Measurements from ENCODE around the gene NRCAM.

NRCAM gene

GRCh38 chr7:108193594-108194498 lies 262.4 kb downstream of the NRCAM start:
- H3K4me3 ChIP-seq (ENCODE audit: low read depth, low read length) = no peak overlapping the region
- H3K9ac ChIP-seq = peak overlapping the region; percentile 34
- peak overlapping the region; percentile 97 for H3K27ac ChIP-seq
- peak overlapping the region; percentile 52 for H3K4me2 ChIP-seq (ENCODE audit: low read length)
- TF ChIP-seq, protein P1, sequence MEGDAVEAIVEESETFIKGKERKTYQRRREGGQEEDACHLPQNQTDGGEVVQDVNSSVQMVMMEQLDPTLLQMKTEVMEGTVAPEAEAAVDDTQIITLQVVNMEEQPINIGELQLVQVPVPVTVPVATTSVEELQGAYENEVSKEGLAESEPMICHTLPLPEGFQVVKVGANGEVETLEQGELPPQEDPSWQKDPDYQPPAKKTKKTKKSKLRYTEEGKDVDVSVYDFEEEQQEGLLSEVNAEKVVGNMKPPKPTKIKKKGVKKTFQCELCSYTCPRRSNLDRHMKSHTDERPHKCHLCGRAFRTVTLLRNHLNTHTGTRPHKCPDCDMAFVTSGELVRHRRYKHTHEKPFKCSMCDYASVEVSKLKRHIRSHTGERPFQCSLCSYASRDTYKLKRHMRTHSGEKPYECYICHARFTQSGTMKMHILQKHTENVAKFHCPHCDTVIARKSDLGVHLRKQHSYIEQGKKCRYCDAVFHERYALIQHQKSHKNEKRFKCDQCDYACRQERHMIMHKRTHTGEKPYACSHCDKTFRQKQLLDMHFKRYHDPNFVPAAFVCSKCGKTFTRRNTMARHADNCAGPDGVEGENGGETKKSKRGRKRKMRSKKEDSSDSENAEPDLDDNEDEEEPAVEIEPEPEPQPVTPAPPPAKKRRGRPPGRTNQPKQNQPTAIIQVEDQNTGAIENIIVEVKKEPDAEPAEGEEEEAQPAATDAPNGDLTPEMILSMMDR (IDR thresholded peaks at IDR 0.05) = no peak
- no peaks in the 10 kb centered on the region for H3K36me3 ChIP-seq (ENCODE audit: control insufficient read depth, insufficient read depth, low read length)
- H2AFZ ChIP-seq = peak overlapping the region; percentile 75
- H3K9me3 ChIP-seq (ENCODE audit: control insufficient read depth, low read length) = no peaks in the 10 kb centered on the region
- peaks cover 22% of the 10 kb centered on the region for H3K4me1 ChIP-seq
- H3K27me3 ChIP-seq (ENCODE audit: control insufficient read depth, insufficient read depth, low read length) = no peaks in the 10 kb centered on the region
- H3K79me2 ChIP-seq = no peaks in the 10 kb centered on the region

- no peak overlapping the region for H3K4me3 ChIP-seq (ENCODE audit: low read depth, low read length)
- no peaks in the 10 kb centered on the region for H3K9me3 ChIP-seq (ENCODE audit: control insufficient read depth, low read length)
- H3K4me1 ChIP-seq = peaks cover 22% of the 10 kb centered on the region
- no peaks in the 10 kb centered on the region for H3K27me3 ChIP-seq (ENCODE audit: control insufficient read depth, insufficient read depth, low read length)
- TF ChIP-seq, protein P1 (IDR thresholded peaks at IDR 0.05) = no peak
- no peaks in the 10 kb centered on the region for H3K36me3 ChIP-seq (ENCODE audit: control insufficient read depth, insufficient read depth, low read length)
- H2AFZ ChIP-seq = no peak overlapping the region
- H3K4me2 ChIP-seq (ENCODE audit: low read length) = no peak overlapping the region
- H3K27ac ChIP-seq = no peak overlapping the region
- H3K9ac ChIP-seq = no peak overlapping the region
- no peaks in the 10 kb centered on the region for H3K79me2 ChIP-seq
Observed at GRCh38 chr7:108190891-108191290, 265.3 kb downstream of the NRCAM start.

- TF ChIP-seq, protein P1 (IDR thresholded peaks at IDR 0.05) = no peak
Observed at GRCh38 chr7:108189733-108190388, 266.4 kb downstream of the NRCAM start.

GRCh38 chr7:108188724-108189123 lies 267.5 kb downstream of the NRCAM start:
- H3K4me2 ChIP-seq (ENCODE audit: low read length) = no peak overlapping the region
- H2AFZ ChIP-seq = no peak overlapping the region
- H3K36me3 ChIP-seq (ENCODE audit: control insufficient read depth, insufficient read depth, low read length) = no peaks in the 10 kb centered on the region
- H3K4me3 ChIP-seq (ENCODE audit: low read depth, low read length) = no peak overlapping the region
- TF ChIP-seq, protein P1 (IDR thresholded peaks at IDR 0.05) = no peak
- H3K79me2 ChIP-seq = no peaks in the 10 kb centered on the region
- no peaks in the 10 kb centered on the region for H3K27me3 ChIP-seq (ENCODE audit: control insufficient read depth, insufficient read depth, low read length)
- peaks cover 10% of the 10 kb centered on the region for H3K4me1 ChIP-seq
- no peak overlapping the region for H3K9ac ChIP-seq
- H3K9me3 ChIP-seq (ENCODE audit: control insufficient read depth, low read length) = no peaks in the 10 kb centered on the region
- no peak overlapping the region for H3K27ac ChIP-seq

More at GRCh38 chr7:108189733-108190388, 266.4 kb downstream of the NRCAM start:
- H3K27ac ChIP-seq = no peak overlapping the region
- no peak overlapping the region for H3K4me3 ChIP-seq (ENCODE audit: low read depth, low read length)
- no peaks in the 10 kb centered on the region for H3K36me3 ChIP-seq (ENCODE audit: control insufficient read depth, insufficient read depth, low read length)
- H3K4me1 ChIP-seq = peaks cover 21% of the 10 kb centered on the region
- no peak overlapping the region for H3K4me2 ChIP-seq (ENCODE audit: low read length)
- no peaks in the 10 kb centered on the region for H3K27me3 ChIP-seq (ENCODE audit: control insufficient read depth, insufficient read depth, low read length)
- H2AFZ ChIP-seq = no peak overlapping the region
- H3K9me3 ChIP-seq (ENCODE audit: control insufficient read depth, low read length) = no peaks in the 10 kb centered on the region
- H3K79me2 ChIP-seq = no peaks in the 10 kb centered on the region
- no peak overlapping the region for H3K9ac ChIP-seq

Measured in parathyroid adenoma (tissue), 2 donors.